Measurements from ENCODE around the gene LRRC3.
A peak's percentile ranks its signal among the peaks of the same experiment; 100 is the strongest.

LRRC3 gene

GRCh38 chr21:44423941-44424607 is 31.2 kb upstream of the LRRC3 start:
- DNase-seq (ENCODE audit: low read depth): no peak

DNA sequence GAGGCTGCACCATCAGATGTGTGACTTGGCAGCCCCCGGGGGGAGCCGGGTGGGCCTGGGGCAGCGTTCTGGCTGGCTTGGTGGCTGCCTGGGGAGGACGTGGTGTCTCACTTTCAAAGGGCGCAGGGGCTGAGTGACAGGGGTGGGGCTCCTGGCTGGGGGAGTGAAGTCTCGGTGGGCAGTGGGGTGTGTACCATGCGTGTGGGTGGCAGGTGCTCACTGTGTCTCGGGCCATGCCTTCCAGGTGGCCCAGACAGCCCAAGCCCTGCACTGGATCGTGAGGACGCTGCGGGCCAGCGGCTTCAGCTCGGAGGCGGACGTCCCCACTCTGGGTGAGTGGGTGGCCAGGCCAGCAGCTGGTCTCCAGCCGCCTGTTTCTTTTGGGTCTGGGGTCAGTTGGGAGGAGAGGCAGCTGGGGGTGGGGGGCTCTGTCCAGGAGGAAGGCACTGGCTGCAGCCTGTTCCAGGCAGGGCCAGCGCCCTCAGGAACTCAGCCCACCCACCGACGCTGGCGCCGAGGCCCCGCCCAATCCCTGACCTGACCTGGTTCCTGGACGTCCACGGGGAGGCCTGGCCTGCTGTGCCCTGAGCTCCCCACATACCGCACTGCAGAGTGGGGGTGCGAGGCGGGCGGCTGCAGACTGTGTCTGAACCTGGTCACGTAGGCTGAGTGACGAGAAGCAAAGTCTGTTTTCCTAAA is 30.6 kb upstream of the LRRC3 start:
- DNase-seq (ENCODE audit: low read depth): no peak

- DNase-seq (ENCODE audit: low read depth): no peak
These were observed 29.9 kb upstream of the LRRC3 start for GRCh38 chr21:44425307-44425894.

DNA sequence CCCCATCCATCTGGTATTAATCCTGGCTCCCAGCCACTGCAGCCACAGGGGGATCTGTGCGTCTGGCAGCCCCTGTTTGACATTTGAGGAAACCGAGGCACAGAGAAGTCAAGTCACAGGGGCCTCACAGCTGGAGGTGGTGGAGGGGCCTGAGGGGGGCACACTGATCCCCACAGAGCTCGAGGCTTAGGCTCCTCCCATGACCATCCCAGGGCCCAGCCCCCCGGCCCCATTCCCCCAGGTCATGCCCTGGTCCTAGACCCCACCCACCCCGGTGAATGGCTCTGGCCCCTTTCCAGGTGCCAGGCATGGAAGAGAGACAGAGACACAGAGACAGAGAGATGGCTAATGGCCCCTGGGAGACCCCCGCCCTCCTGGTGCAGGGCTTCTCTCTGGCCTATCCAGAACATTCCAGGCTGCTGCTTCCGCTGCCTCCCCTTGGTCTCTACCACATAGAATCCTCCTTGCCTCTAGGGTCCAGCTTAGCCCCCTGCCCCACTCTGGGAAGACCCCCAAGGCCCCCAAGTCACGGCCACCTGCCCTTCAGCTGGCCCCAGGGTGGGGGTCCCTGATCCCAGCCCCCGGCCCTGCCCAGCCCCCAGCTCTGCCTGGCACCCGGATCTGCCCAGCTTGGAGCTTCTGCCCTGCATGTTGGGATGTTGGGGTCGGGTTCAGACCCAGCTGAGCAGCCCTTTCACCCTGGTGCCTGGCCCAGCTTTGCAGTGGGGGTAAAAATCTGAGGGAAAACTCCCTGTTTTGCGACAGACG is 29.2 kb upstream of the LRRC3 start:
- DNase-seq (ENCODE audit: low read depth): no peak

GRCh38 chr21:44426663-44427191 is 28.6 kb upstream of the LRRC3 start:
- no peak for DNase-seq (ENCODE audit: low read depth)

- DNase-seq (ENCODE audit: low read depth): no peak
These were observed 27.8 kb upstream of the LRRC3 start for GRCh38 chr21:44427241-44428120.

DNA sequence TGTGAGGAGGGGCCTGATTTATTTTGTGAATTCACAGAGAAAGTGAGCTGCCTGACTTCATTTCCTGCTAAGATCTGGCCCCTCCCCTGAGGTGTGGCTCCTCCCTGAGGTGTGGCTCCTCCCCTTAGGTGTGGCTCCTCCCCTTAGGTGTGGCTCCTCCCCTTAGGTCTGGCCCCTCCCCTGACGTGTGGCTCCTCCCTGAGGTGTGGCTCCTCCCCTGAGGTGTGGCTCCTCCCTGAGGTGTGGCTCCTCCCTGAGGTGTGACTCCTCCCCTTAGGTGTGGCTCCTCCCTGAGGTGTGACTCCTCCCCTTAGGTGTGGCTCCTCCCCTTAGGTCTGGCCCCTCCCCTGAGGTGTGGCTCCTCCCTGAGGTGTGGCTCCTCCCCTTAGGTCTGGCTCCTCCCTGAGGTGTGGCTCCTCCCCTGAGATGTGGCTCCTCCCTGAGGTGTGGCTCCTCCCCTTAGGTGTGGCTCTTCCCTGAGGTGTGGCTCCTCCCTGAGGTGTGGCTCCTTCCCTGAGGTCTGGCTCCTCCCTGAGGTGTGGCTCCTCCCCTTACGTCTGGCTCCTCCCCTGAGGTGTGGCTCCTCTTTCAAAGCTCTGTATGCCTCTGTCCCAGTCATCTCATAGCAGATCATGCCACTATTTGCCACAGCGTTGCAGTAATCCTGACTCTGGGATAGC is 26.9 kb upstream of the LRRC3 start:
- peak; percentile 30 for DNase-seq (ENCODE audit: low read depth)

- no peak for DNase-seq (ENCODE audit: low read depth)
These were observed 25.4 kb upstream of the LRRC3 start for GRCh38 chr21:44429894-44430293.

DNA sequence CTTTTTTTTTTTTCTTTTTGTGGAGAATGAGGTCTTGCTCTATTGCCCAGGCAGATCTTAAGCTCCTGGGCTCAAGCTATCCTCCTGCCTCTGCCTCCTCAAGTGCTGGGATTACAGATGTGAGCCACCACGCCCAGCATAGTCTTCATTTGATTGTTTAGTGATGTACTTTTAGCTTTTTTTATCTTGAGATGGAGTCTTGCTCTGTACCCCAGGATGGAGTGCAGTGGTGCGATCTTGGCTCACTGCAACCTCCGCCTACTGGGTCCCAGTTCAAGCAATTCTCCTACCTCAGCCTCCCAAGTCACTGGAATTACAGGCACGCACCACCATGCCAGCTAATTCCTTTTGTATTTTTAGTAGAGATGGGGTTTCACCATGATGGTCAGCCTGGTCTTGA is 24.0 kb upstream of the LRRC3 start:
- no peak for DNase-seq (ENCODE audit: low read depth)

DNA sequence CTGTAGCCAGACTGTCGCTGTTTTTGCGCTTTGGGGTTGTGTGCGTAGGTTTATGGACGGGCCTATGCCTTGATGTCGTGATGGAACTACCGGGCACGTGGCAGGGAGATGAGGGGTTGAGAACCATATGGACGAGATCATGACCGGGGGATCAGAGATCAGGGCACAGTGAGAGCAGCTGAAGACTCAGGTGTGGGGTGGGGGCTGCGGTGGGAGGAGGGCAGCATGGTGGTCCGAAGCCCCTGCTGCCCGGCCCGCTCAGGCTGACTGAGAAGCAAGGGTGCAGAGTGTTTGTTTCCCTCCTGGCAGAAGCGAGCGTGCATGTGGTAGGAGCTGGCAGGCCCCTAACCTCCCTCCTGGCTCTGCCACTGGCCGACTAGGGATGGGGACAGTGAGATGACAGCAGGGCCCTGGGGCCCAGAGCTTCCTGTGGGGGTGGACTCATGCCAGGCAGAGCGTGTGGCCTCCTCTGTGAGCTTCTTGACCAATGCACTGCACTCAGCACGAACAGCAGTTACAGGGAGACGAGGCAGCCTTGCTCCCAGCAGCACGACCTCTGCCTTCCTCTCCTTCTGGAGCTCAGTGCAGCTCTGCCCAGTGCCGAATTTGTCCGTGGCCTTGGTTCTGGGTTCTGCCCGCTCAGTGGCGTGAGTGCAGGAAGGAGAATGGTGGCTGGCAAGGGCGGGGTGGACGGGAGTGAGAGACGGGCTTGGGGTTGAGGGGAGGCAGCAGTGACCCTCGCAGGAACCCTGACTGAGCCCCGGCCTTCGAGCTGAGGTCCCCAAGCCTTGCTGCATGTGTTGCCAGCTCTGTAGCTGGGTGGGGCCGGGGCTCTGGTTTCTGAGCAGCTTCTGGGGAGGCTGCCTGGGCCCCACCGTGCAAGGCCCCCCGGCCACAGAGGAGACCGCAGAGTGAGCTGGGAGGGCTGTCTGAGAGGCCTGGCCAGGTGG is 22.2 kb upstream of the LRRC3 start:
- no peak for DNase-seq (ENCODE audit: low read depth)

DNA sequence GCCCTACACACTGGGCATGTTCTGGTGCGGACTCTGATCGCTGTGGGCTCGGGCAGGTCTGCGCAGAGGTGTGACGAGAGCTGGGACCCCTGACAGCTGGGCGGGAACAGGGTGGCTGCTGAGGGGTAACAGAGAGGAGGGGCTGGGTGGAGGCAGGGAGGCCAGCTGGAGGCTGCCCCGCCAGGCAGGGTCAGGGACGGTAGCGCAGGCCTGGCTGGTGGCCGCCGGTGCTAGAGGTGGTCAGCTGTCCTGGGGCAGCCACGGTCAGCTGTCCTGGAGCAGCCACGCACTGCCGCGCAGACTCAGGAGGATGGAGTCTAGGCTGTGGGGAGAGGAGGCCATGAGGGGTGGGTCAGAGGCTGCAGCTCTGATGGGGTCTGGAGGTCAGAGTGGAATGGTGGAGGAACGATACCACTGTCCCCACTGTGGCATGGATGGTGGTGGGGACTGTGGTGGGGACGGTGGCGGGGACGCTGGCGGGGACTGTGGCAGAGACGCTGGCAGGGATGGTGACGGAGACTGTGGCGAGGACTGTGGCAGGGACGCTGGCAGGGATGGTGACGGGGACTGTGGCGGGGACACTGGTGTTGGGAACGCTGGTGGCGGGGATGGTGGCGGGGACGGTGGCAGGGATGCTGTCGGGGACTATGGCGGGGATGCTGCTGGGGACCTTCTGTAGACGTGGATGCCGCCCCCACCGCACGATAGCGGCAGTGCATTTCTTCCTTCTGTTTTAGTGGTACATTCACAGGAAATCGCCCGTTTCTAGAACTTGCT is 21.3 kb upstream of the LRRC3 start:
- DNase-seq (ENCODE audit: low read depth): no peak

DNA sequence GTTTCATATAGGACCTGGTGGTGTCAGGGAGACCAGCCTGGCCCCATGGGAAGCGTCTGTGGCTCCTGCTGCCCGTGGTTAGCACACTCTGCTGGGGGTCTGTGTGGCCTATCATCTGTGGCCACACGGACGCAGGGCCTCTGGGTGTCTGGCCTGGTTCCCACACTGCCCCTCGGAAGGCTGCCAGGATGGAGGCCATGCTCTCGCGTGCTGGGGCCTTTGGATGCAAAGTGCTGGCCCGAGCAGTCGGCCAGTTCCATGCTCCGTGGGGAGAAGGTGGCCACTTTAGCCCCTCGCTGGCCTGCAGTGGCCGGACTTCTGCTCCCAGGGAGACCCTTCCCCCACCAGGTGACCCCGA is 20.8 kb upstream of the LRRC3 start:
- no peak for DNase-seq (ENCODE audit: low read depth)

DNA sequence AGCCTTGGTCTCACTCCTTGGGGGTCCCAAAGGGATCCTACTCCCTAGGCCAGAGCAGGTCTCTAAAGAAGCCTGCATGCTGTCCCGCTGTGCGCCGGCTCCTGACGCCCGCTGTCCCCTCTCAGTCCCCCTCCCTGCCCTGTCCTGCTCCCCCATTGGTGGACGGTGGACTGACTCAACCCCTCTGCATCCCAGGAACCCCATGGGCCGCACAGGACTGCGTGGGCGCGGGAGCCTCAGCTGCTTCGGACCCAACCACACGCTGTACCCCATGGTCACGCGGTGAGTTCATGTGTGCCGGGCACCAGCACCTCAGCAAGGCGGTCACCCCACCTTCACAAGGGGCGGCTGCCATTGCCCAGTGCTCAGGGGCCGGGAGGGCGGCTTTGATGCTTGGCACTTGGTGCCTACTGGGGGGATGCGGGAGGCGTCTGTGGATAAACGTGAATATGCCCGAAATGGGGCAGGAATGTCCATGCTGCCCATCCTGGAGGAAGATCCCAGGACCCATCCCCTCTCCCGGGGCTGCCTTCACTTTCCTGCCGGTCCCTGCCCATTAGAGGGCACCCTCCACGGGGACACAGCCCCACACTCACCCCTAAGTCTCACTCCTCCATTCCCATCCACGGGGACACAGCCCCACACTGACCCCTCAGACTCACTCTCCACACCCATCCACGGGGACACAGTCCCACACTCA is 20.2 kb upstream of the LRRC3 start:
- no peak for DNase-seq (ENCODE audit: low read depth)

GRCh38 chr21:44436111-44436611 is 19.1 kb upstream of the LRRC3 start:
- no peak for DNase-seq (ENCODE audit: low read depth)

DNA sequence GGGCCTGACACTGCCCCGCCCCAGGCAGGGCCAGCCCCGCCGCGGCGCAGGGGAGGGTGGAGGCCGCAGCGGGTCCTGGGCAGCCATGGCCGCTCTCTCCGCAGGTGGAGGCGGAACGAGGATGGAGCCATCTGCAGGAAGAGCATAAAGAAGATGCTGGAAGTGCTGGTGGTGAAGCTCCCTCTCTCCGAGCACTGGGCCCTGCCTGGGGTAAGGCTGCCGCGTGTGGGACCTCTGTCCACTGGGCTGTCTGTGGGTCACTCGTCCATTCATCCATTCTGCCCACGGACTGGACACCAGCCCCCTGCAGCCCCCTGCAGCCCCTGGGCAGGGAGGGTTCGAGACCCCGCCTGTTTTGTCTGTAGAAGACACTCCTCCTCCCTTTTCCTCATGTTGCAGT is 18.4 kb upstream of the LRRC3 start:
- DNase-seq (ENCODE audit: low read depth): no peak

DNA sequence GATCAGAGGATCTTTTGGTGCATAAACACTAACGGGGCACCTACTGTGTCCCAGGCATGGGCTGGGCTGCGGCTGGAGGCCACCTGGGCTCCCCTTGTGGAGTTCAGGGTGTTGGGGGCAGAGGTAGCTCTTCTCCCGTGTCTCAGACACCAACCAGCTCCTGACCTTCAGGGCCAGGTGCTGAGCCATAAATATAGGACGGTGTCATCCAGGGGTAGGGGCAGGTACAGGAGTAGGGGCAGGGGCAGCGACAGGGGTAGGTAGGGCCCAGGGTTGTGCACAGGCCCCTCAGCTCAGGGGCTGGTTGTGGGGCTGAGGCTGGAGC is 18.0 kb upstream of the LRRC3 start:
- DNase-seq (ENCODE audit: low read depth): no peak

DNA sequence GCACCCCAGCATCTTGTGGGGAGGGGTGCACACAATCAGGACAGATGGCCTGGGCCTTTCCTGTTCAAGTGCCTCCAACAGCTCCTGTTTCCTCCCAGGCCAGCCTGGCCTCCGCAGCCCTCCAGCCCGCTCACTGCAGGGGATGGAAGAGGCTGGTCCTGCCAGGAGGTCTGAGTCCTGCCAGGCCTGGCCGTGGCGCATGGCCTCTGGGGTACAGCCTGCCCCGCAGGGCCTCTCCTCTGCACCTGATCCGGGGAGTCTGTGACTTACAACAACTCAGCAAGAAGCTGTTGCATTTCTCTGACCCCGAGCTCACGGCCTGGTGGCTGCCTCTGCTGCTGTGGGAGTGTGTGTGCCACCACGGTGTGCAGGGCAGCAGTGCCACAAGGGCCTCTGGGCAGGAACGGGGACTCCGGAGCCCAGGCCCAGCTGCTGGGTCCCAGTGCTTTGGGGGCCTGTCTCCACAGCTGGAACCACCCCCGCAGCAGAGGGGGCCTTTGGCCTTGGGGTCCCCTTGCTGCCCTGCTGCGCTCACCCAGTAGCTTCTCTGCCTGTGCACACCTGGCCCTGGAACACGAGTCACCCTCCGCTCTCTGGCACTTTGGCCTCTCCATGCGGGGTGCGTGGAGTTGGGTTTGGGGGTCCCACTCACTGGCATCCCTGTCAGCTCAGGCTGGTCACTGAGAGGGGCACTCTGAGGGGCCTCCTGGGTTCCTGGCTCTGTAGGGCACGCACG is 17.4 kb upstream of the LRRC3 start:
- DNase-seq (ENCODE audit: low read depth): no peak

Data from activated gamma-delta T cell treated with anti-CD3 and anti-CD28 coated beads, Interleukin-2, amount 50 U/mL, for 16 hours (primary cell).